ENCODE measurements around the gene TET3. TPM values are rescaled to one million over a fixed set of nuclear protein-coding genes. Genes with fewer than 3 reads are reported as not detected.

Gene TET3
- polyA plus RNA-seq, 1 of the 3 experiments (the other 2 are of a cell fraction): 1.6 TPM

GRCh38 chr2:74000666-74001065 is 16.0 kb downstream of the TET3 start:
- no peaks in the 10 kb centered on the region for H3K9me2 ChIP-seq
- H3K4me1 ChIP-seq (ENCODE audit: control insufficient read depth in 1 of 2, insufficient read depth in 2 of 2, low read depth in 1 of 2, low read length in 1 of 2): peaks cover 18 to 33% of the 10 kb centered on the region in 2 experiments; a peak in 2 of 4 replicates
- POLR2A ChIA-PET: interaction anchor here (1.1 to 1.4 kb wide), 2 partner anchors 14 to 178 kb away, joined by 3 to 5 read pairs; partner anchors contain the start of gene MOB1A
- no peaks in the 10 kb centered on the region for H3K9me3 ChIP-seq
- H3K27ac ChIP-seq (ENCODE audit: low read depth in 2 of 2, low read length in 1 of 2): no peak overlapping the region
- CTCF ChIA-PET: interaction anchor here (0.9 to 1.5 kb wide), 2 partner anchors 11 to 13 kb away, joined by 3 to 5 read pairs; no protein-coding TSS in a partner anchor
- no peak for DNase-seq
- no peak overlapping the region for H2AFZ ChIP-seq (ENCODE audit: low read depth)
- peaks cover 5% of the 10 kb centered on the region; the same call in 1 of the 2 replicates for H3K79me2 ChIP-seq (ENCODE audit: insufficient read depth)
- no peak overlapping the region for H3K9ac ChIP-seq
- peaks cover 0 to 5% of the 10 kb centered on the region in 2 experiments for H3K36me3 ChIP-seq (replicated peaks in 1 of 2; ENCODE audit: control insufficient read depth in 1 of 2, insufficient read depth in 2 of 2, low read length in 1 of 2)
- 96% methylated on average over 5 of the region's 5 CpGs for WGBS (ENCODE audit: low lambda C conversion rate)
- no peak overlapping the region for H3K4me2 ChIP-seq
- no peak for TF ChIP-seq FOXJ3 (CRISPR knock-in tag; IDR thresholded peaks at IDR 0.05)
- no peak for TF ChIP-seq MAX (IDR thresholded peaks at IDR 0.05; ENCODE audit: low read depth)
- TF ChIP-seq MXI1 (IDR thresholded peaks at IDR 0.05; ENCODE audit: low read depth, low read length): no peak
- TF ChIP-seq FOSL2 (IDR thresholded peaks at IDR 0.05; ENCODE audit: borderline replicate concordance, low read depth): no peak
- TF ChIP-seq SMC3 (IDR thresholded peaks at IDR 0.05; ENCODE audit: low read depth, low read length): no peak
- TF ChIP-seq RXRA (IDR thresholded peaks at IDR 0.05; ENCODE audit: borderline replicate concordance, low read depth): no peak
- TF ChIP-seq SIN3A (IDR thresholded peaks at IDR 0.05; ENCODE audit: borderline replicate concordance, low read depth, low read length): no peak
- TF ChIP-seq TAF1 (IDR thresholded peaks at IDR 0.05; ENCODE audit: borderline replicate concordance, low read depth, low read length): no peak
- TF ChIP-seq MEF2A (IDR thresholded peaks at IDR 0.05; ENCODE audit: borderline replicate concordance, low read depth): no peak
- no peak for TF ChIP-seq ZBTB33 (IDR thresholded peaks at IDR 0.05; ENCODE audit: borderline replicate concordance, low read depth)
- TF ChIP-seq RCOR1 (IDR thresholded peaks at IDR 0.05; ENCODE audit: low read length): no peak
- no peak for TF ChIP-seq ELF1 (IDR thresholded peaks at IDR 0.05)
- TF ChIP-seq NFIC (IDR thresholded peaks at IDR 0.05; ENCODE audit: borderline replicate concordance): no peak
- TF ChIP-seq, protein P1, sequence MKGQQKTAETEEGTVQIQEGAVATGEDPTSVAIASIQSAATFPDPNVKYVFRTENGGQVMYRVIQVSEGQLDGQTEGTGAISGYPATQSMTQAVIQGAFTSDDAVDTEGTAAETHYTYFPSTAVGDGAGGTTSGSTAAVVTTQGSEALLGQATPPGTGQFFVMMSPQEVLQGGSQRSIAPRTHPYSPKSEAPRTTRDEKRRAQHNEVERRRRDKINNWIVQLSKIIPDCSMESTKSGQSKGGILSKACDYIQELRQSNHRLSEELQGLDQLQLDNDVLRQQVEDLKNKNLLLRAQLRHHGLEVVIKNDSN (IDR thresholded peaks at IDR 0.05; ENCODE audit: borderline replicate concordance, low read depth): no peak
- TF ChIP-seq IRF3 (IDR thresholded peaks at IDR 0.05; ENCODE audit: low read depth, low read length): no peak
- no peak overlapping the region for H3K4me3 ChIP-seq (ENCODE audit: low read depth in 2 of 2, low read length in 1 of 2)
- H3F3A ChIP-seq (replicated peaks; ENCODE audit: insufficient read depth): no peaks in the 10 kb centered on the region
- H4K20me1 ChIP-seq (ENCODE audit: insufficient read depth): peaks cover 44% of the 10 kb centered on the region
- H3K27me3 ChIP-seq (ENCODE audit: insufficient read depth): no peaks in the 10 kb centered on the region
